HG03378 (cell line): ENCODE measurements around the gene PRDX3.
"Not testable (repeated sequence)": the region's sequence is repeated elsewhere in the genome, so short reads cannot be mapped to it uniquely, and the experiment has no call there.

Experiments
- ATAC-seq: cut with Tn5 transposase; IDR thresholded peaks from one replicate; pipeline ENCODE4 v1.9.1; 2021; ENCODE audit warnings: mild to moderate bottlenecking, moderate library complexity; ENCODE audit not compliant: unreplicated experiment

Gene PRDX3

GRCh38 chr10:119206603-119207365 is 28.2 kb upstream of the PRDX3 start:
- peak; percentile 34 for ATAC-seq

GRCh38 chr10:119205894-119206602 is 27.4 kb upstream of the PRDX3 start:
- ATAC-seq: peak; percentile 19

GRCh38 chr10:119203006-119203405 is 24.4 kb upstream of the PRDX3 start:
- no peak for ATAC-seq

- ATAC-seq: no peak
Measured at GRCh38 chr10:119201233-119201632, 22.6 kb upstream of the PRDX3 start.

- ATAC-seq: no peak
Measured at GRCh38 chr10:119199231-119199992, 20.8 kb upstream of the PRDX3 start.

GRCh38 chr10:119198438-119198837 is 19.8 kb upstream of the PRDX3 start:
- ATAC-seq: no peak

GRCh38 chr10:119197921-119198320 is 19.3 kb upstream of the PRDX3 start:
- ATAC-seq: no peak

- no peak for ATAC-seq
Measured at GRCh38 chr10:119191881-119192280, 13.3 kb upstream of the PRDX3 start.

- ATAC-seq: no peak
Measured at GRCh38 chr10:119190954-119191785, 12.6 kb upstream of the PRDX3 start.

GRCh38 chr10:119190353-119190752 is 11.7 kb upstream of the PRDX3 start:
- no peak for ATAC-seq

- ATAC-seq: peak; percentile 59
Measured at GRCh38 chr10:119189811-119190282, 11.2 kb upstream of the PRDX3 start.

- no peak for ATAC-seq
Measured at GRCh38 chr10:119183664-119184412, 5.2 kb upstream of the PRDX3 start.

- not testable (repeated sequence) for ATAC-seq
Measured at GRCh38 chr10:119180850-119181400, 2.3 kb upstream of the PRDX3 start.

- peak; percentile 24 for ATAC-seq
Measured at GRCh38 chr10:119177708-119178371, 772 bp downstream of the PRDX3 start.

GRCh38 chr10:119176166-119176565 is 2.4 kb downstream of the PRDX3 start:
- no peak for ATAC-seq

- ATAC-seq: no peak
Measured at GRCh38 chr10:119174109-119174508, 4.5 kb downstream of the PRDX3 start.

- no peak for ATAC-seq
Measured at GRCh38 chr10:119167041-119167440, 11.6 kb downstream of the PRDX3 start.

- ATAC-seq: no peak
Measured at GRCh38 chr10:119166564-119166963, 12.0 kb downstream of the PRDX3 start.

- no peak for ATAC-seq
Measured at GRCh38 chr10:119166118-119166500, 12.5 kb downstream of the PRDX3 start.
